Measurements from ENCODE around the gene KMT5B. TPM values are rescaled to one million over a fixed set of nuclear protein-coding genes. Genes with fewer than 3 reads are reported as not detected.

The KMT5B gene
- total RNA-seq, 1 experiment from 2014 or later = 43.8 TPM

DNA sequence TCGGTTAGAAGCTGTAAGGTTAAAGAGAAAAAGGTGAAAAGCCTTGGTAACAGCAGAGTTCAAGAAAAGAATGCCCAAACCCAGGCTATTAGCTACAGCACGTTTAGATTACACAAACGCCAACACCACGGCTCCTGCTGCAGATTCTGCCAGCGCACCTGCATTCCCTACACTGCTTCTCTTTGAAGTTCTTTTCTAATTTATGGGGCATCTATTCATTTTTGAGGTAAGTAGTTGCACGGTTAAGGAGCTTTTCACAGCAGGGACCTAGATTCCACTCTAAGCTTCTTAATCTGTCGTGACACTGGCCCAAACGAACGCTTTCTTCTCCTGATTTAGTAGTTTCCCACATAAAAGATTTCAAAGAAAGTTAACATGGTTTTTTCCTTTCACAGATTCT is 53.9 kb downstream of the KMT5B start (continued):
- TF ChIP-seq SMAD4 (CRISPR knock-in tag; IDR thresholded peaks at IDR 0.05) = no peak
- TF ChIP-seq ZNF317 (CRISPR knock-in tag; IDR thresholded peaks at IDR 0.05; ENCODE audit: borderline replicate concordance, low read depth) = no peak
- no peak for TF ChIP-seq SMAD3 (CRISPR knock-in tag; IDR thresholded peaks at IDR 0.05; ENCODE audit: borderline replicate concordance)
- no peak for TF ChIP-seq PRRX2 (CRISPR knock-in tag; IDR thresholded peaks at IDR 0.05)
- no peak for TF ChIP-seq OVOL2 (CRISPR knock-in tag; IDR thresholded peaks at IDR 0.05; ENCODE audit: borderline replicate concordance)

DNA sequence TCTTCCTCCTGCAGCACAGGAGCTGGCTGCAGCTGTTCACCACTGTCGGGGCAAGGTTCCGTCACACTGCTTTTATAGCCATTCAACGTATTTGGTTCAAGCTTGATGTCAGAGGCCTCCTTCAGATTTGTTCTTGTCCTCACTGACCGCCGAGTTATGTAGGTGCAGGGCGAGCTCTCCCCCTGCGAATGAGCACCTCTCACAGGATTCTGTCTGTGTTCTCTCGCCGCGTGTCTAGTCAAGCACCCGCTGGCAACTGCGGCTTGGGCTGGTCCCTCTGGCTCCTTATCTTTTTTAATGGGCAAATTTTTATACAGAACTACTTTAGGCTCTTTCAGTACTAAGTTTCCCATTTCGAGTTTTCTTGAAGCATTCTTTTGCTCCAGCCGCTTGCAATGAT is 54.5 kb downstream of the KMT5B start:
- TF ChIP-seq, protein P1, sequence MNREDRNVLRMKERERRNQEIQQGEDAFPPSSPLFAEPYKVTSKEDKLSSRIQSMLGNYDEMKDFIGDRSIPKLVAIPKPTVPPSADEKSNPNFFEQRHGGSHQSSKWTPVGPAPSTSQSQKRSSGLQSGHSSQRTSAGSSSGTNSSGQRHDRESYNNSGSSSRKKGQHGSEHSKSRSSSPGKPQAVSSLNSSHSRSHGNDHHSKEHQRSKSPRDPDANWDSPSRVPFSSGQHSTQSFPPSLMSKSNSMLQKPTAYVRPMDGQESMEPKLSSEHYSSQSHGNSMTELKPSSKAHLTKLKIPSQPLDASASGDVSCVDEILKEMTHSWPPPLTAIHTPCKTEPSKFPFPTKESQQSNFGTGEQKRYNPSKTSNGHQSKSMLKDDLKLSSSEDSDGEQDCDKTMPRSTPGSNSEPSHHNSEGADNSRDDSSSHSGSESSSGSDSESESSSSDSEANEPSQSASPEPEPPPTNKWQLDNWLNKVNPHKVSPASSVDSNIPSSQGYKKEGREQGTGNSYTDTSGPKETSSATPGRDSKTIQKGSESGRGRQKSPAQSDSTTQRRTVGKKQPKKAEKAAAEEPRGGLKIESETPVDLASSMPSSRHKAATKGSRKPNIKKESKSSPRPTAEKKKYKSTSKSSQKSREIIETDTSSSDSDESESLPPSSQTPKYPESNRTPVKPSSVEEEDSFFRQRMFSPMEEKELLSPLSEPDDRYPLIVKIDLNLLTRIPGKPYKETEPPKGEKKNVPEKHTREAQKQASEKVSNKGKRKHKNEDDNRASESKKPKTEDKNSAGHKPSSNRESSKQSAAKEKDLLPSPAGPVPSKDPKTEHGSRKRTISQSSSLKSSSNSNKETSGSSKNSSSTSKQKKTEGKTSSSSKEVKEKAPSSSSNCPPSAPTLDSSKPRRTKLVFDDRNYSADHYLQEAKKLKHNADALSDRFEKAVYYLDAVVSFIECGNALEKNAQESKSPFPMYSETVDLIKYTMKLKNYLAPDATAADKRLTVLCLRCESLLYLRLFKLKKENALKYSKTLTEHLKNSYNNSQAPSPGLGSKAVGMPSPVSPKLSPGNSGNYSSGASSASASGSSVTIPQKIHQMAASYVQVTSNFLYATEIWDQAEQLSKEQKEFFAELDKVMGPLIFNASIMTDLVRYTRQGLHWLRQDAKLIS (CRISPR knock-in tag; IDR thresholded peaks at IDR 0.05; ENCODE audit: borderline replicate concordance) = no peak
- TF ChIP-seq, protein P2, sequence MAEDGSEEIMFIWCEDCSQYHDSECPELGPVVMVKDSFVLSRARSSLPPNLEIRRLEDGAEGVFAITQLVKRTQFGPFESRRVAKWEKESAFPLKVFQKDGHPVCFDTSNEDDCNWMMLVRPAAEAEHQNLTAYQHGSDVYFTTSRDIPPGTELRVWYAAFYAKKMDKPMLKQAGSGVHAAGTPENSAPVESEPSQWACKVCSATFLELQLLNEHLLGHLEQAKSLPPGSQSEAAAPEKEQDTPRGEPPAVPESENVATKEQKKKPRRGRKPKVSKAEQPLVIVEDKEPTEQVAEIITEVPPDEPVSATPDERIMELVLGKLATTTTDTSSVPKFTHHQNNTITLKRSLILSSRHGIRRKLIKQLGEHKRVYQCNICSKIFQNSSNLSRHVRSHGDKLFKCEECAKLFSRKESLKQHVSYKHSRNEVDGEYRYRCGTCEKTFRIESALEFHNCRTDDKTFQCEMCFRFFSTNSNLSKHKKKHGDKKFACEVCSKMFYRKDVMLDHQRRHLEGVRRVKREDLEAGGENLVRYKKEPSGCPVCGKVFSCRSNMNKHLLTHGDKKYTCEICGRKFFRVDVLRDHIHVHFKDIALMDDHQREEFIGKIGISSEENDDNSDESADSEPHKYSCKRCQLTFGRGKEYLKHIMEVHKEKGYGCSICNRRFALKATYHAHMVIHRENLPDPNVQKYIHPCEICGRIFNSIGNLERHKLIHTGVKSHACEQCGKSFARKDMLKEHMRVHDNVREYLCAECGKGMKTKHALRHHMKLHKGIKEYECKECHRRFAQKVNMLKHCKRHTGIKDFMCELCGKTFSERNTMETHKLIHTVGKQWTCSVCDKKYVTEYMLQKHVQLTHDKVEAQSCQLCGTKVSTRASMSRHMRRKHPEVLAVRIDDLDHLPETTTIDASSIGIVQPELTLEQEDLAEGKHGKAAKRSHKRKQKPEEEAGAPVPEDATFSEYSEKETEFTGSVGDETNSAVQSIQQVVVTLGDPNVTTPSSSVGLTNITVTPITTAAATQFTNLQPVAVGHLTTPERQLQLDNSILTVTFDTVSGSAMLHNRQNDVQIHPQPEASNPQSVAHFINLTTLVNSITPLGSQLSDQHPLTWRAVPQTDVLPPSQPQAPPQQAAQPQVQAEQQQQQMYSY (CRISPR knock-in tag; IDR thresholded peaks at IDR 0.05) = no peak
- no peak for TF ChIP-seq CBFB (CRISPR knock-in tag; IDR thresholded peaks at IDR 0.05; ENCODE audit: low read depth)
- no peak for TF ChIP-seq NR1H2 (CRISPR knock-in tag; IDR thresholded peaks at IDR 0.05)
- TF ChIP-seq, protein P3, sequence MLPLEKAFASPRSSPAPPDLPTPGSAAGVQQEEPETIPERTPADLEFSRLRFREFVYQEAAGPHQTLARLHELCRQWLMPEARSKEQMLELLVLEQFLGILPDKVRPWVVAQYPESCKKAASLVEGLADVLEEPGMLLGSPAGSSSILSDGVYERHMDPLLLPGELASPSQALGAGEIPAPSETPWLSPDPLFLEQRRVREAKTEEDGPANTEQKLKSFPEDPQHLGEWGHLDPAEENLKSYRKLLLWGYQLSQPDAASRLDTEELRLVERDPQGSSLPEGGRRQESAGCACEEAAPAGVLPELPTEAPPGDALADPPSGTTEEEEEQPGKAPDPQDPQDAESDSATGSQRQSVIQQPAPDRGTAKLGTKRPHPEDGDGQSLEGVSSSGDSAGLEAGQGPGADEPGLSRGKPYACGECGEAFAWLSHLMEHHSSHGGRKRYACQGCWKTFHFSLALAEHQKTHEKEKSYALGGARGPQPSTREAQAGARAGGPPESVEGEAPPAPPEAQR (CRISPR knock-in tag; IDR thresholded peaks at IDR 0.05) = no peak
- TF ChIP-seq TCF7 (CRISPR knock-in tag; IDR thresholded peaks at IDR 0.05; ENCODE audit: low read depth) = no peak
- DNase-seq (ENCODE audit: low spot score) (no peak), ATAC-seq (no peak)
- Mint-ChIP-seq H3K9me3 (no peaks in the 10 kb centered on the region), H3K4me3 (no peak overlapping the region), H3K27ac (peak overlapping the region; percentile 30; the same call in 1 of the 2 replicates), H3K36me3 (peaks cover 11% of the 10 kb centered on the region), H3K27me3 (ENCODE audit: low read depth) (no peaks in the 10 kb centered on the region), H3K4me1 (peaks cover 4% of the 10 kb centered on the region; the same call in 1 of the 2 replicates)
- ChIA-PET CTCF (interaction anchor here (0.8 to 1.0 kb wide), 2 partner anchors 31 to 50 kb away, joined by 3 read pairs; no protein-coding TSS in a partner anchor), POLR2A (no interaction called here)

DNA sequence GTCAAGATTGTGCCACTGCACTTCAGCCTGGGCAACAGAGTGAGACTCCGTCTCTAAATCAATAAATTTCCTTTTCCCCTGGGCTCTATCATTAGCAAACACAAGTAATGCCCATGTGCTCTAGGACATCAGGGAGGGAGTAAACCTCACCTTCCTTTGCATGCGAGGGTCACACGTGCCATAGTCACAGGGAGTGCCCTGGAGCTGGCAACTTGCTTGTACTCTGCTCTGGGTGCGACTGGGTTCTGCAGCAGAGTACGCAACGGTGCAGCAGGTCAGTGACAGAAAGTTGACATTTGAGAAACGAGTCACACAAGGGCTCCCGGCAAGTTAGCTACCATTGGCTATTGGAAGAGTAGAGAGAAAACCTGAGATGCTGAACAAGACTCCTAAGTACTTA is 59.4 kb downstream of the KMT5B start:
- CTCF ChIA-PET = no interaction called here
- 0 out of 2 replicates have a peak, but pooled peaks cover 3% of the 10 kb centered on the region for H3K4me1 Mint-ChIP-seq
- TF ChIP-seq, protein P4, sequence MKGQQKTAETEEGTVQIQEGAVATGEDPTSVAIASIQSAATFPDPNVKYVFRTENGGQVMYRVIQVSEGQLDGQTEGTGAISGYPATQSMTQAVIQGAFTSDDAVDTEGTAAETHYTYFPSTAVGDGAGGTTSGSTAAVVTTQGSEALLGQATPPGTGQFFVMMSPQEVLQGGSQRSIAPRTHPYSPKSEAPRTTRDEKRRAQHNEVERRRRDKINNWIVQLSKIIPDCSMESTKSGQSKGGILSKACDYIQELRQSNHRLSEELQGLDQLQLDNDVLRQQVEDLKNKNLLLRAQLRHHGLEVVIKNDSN (CRISPR knock-in tag; IDR thresholded peaks at IDR 0.05) = no peak
- TF ChIP-seq, protein P5, sequence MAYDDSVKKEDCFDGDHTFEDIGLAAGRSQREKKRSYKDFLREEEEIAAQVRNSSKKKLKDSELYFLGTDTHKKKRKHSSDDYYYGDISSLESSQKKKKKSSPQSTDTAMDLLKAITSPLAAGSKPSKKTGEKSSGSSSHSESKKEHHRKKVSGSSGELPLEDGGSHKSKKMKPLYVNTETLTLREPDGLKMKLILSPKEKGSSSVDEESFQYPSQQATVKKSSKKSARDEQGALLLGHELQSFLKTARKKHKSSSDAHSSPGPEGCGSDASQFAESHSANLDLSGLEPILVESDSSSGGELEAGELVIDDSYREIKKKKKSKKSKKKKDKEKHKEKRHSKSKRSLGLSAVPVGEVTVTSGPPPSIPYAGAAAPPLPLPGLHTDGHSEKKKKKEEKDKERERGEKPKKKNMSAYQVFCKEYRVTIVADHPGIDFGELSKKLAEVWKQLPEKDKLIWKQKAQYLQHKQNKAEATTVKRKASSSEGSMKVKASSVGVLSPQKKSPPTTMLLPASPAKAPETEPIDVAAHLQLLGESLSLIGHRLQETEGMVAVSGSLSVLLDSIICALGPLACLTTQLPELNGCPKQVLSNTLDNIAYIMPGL (CRISPR knock-in tag; IDR thresholded peaks at IDR 0.05) = no peak
- TF ChIP-seq ZNF219 (CRISPR knock-in tag; IDR thresholded peaks at IDR 0.05; ENCODE audit: borderline replicate concordance) = no peak
- no peak overlapping the region for H3K27ac Mint-ChIP-seq
- no peak overlapping the region for H3K4me3 Mint-ChIP-seq
- POLR2A ChIA-PET = interaction anchor here (0.5 kb wide), 1 partner anchor 34 kb away, joined by 3 read pairs; no protein-coding TSS in a partner anchor
- no peaks in the 10 kb centered on the region for H3K9me3 Mint-ChIP-seq
- no peak for ATAC-seq
- H3K27me3 Mint-ChIP-seq (ENCODE audit: low read depth) = no peaks in the 10 kb centered on the region; the same call in 1 of the 2 replicates
- DNase-seq (ENCODE audit: low spot score) = no peak
- peaks cover 11% of the 10 kb centered on the region for H3K36me3 Mint-ChIP-seq
